ENCODE measurements around the gene CDKN2B-AS1. TPM values are rescaled to one million over a fixed set of nuclear protein-coding genes. Genes with fewer than 3 reads are reported as not detected.

CDKN2B-AS1 gene
- total RNA-seq, 1 donor from 2014 or later = 2.4 TPM

- no peak overlapping the region for H3K4me3 ChIP-seq
- intact Hi-C loops (cut with DNase I) = no loop called here
- H3K9me3 ChIP-seq = no peaks in the 10 kb centered on the region
- DNase-seq (no peak), ATAC-seq (no peak)
- H3K27me3 ChIP-seq (ENCODE audit: low read depth) = no peaks in the 10 kb centered on the region
- peaks cover 11% of the 10 kb centered on the region for H3K4me1 ChIP-seq
- H3K36me3 ChIP-seq = no peaks in the 10 kb centered on the region
- H3K27ac ChIP-seq = no peak overlapping the region
- TF ChIP-seq, protein P1, sequence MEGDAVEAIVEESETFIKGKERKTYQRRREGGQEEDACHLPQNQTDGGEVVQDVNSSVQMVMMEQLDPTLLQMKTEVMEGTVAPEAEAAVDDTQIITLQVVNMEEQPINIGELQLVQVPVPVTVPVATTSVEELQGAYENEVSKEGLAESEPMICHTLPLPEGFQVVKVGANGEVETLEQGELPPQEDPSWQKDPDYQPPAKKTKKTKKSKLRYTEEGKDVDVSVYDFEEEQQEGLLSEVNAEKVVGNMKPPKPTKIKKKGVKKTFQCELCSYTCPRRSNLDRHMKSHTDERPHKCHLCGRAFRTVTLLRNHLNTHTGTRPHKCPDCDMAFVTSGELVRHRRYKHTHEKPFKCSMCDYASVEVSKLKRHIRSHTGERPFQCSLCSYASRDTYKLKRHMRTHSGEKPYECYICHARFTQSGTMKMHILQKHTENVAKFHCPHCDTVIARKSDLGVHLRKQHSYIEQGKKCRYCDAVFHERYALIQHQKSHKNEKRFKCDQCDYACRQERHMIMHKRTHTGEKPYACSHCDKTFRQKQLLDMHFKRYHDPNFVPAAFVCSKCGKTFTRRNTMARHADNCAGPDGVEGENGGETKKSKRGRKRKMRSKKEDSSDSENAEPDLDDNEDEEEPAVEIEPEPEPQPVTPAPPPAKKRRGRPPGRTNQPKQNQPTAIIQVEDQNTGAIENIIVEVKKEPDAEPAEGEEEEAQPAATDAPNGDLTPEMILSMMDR (IDR thresholded peaks at IDR 0.05) = no peak
These were observed 110.6 kb downstream of the CDKN2B-AS1 start for GRCh38 chr9:22105005-22105722.

DNA sequence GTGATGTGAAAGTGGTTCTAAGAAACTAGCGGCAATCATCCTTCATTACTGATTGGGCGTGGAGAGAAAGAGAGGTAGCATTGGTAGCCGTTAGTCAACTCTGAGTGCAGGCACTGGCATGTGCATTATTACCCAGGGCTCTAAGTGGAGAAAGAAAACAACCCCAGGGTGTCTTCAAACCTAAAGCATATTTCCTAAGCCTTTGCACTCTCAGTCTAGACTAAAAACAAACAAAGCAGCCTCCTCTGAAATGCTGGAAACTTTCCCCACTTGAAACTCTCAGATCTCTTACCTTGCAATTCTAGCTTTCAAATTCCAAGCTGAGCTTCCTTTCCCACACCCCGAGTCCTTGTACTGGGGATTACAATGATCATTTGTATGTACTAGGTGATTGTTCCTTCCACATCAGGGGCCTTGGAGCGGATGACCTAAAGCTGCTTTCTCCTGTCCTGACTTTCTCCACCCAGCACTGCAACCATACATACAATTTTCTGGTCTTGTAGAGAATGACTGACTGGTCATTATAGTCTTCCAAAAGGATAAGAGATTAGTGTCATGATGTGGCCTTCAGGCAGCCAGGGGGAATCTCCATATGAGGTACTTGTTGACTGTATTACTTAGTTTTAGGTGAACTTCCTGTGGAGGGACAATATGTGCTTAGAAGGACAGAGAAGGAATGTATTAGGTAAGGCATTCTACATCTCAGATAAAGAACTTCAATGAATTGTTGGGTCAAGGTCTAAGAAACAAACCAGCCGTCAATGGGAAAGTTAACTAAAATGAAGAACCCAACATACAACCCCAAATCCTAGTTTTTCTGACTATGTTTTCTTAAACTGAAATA lies 112.8 kb downstream of the CDKN2B-AS1 start:
- Histone ChIP-seq H3K27me3 (ENCODE audit: low read depth) (no peaks in the 10 kb centered on the region), H3K36me3 (no peaks in the 10 kb centered on the region), H3K9me3 (no peaks in the 10 kb centered on the region), H3K27ac (peak overlapping the region; percentile 50), H3K4me1 (peaks cover 11% of the 10 kb centered on the region), H3K4me3 (no peak overlapping the region)
- intact Hi-C loops (cut with DNase I) = no loop called here
- TF ChIP-seq, protein P1 (IDR thresholded peaks at IDR 0.05) = no peak
- DNase-seq = no peak
- ATAC-seq = peak; percentile 79 to 80

- ATAC-seq = no peak
- H3K27ac ChIP-seq = no peak overlapping the region
These were observed 114.2 kb downstream of the CDKN2B-AS1 start for GRCh38 chr9:22108581-22109370.

DNA sequence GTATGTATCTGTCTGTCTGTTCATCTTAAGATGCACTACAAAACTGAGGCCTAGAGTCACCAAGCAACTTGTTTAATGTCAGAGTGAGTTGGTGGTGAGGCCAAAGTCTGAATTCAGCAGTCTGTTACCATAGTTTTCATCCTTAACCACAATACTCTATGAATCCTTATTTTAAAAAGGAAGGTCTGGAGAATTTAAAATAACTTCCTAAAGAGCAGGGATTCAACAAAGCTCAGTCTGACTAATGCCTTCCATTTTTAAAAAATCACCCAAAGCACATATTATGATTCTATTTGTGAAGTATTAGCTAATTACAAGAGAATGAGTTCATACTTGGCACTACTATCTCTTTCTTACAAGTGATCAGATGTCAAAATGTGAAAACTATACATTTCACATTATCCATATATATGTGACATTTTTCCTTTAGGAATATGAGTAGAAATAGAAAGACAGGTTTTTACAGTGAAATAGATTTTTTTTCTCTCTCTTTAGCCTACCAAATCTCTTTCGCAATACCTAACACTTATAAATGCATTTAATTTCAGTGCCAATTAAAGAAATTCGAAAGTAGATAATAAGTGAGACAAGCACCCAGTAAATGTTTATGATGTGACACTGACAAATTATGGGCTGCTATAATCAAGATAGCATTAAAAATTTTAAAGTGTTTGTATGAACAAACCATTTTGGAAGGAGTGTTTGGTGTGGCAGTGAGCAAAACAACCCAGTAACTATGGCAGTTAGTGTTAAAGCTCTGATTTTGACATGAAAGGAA lies 116.8 kb downstream of the CDKN2B-AS1 start:
- Histone ChIP-seq H3K9me3 (no peaks in the 10 kb centered on the region), H3K36me3 (no peaks in the 10 kb centered on the region), H3K4me3 (no peak overlapping the region), H3K27ac (no peak overlapping the region), H3K4me1 (no peaks in the 10 kb centered on the region), H3K27me3 (ENCODE audit: low read depth) (no peaks in the 10 kb centered on the region)
- no peak for ATAC-seq
- no peak for DNase-seq
- TF ChIP-seq, protein P1 (IDR thresholded peaks at IDR 0.05) = no peak
- intact Hi-C loops (cut with DNase I) = no loop called here

More at GRCh38 chr9:22108581-22109370, 114.2 kb downstream of the CDKN2B-AS1 start:
- H3K36me3 ChIP-seq = no peaks in the 10 kb centered on the region
- no peaks in the 10 kb centered on the region for H3K9me3 ChIP-seq
- intact Hi-C loops (cut with DNase I) = no loop called here
- no peaks in the 10 kb centered on the region for H3K27me3 ChIP-seq (ENCODE audit: low read depth)
- TF ChIP-seq, protein P1 (IDR thresholded peaks at IDR 0.05) = no peak
- peaks cover 4% of the 10 kb centered on the region for H3K4me1 ChIP-seq
- H3K4me3 ChIP-seq = no peak overlapping the region
- DNase-seq = no peak

DNA sequence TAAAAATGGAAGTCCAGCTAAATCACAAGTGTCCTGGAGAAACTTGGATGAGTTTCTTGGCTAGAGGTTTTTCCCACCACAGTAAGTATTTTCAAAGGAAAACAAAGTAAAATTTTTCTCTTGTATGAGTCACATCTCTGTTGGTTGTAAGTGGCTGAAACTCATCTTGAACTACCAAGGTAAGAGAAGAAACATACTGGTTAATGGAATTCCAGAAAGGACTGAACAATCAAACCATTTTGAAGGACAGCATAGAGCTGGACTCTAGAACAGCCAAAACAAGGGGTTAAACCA lies 117.3 kb downstream of the CDKN2B-AS1 start:
- intact Hi-C loops (cut with DNase I) = no loop called here
- no peaks in the 10 kb centered on the region for H3K36me3 ChIP-seq
- no peaks in the 10 kb centered on the region for H3K27me3 ChIP-seq (ENCODE audit: low read depth)
- DNase-seq (no peak), ATAC-seq (no peak)
- no peak overlapping the region for H3K4me3 ChIP-seq
- H3K9me3 ChIP-seq = no peaks in the 10 kb centered on the region
- TF ChIP-seq, protein P1 (IDR thresholded peaks at IDR 0.05) = no peak
- no peaks in the 10 kb centered on the region for H3K4me1 ChIP-seq
- no peak overlapping the region for H3K27ac ChIP-seq

All from lower lobe of right lung (tissue), 2 donors.